NCI-H446 (cell line): ENCODE measurements around the gene SH3BGRL2.

Experiments used
- DNase-seq, 2 experiments: peaks; one replicate each; lab custom pipeline; 2025; lab: John Stamatoyannopoulos, UW

The SH3BGRL2 gene

GRCh38 chr6:79630883-79631692, at the start of gene SH3BGRL2:
Gene SH3BGRL2, plus strand, starts transcription at chr6:79631329. Its CDS starts 133 bp downstream, at chr6:79631462.
- peak in 1 of 2 experiments; percentile 74 for DNase-seq

GRCh38 chr6:79584332-79584731, 46.8 kb upstream of the SH3BGRL2 start:
- no peak for DNase-seq

GRCh38 chr6:79586548-79586947, 44.6 kb upstream of the SH3BGRL2 start:
- DNase-seq: peak in 1 of 2 experiments; percentile 42

- no peak for DNase-seq
Measured at GRCh38 chr6:79589701-79590100, 41.4 kb upstream of the SH3BGRL2 start.

GRCh38 chr6:79597155-79597554, 34.0 kb upstream of the SH3BGRL2 start:
- no peak for DNase-seq

- DNase-seq: no peak
Measured at GRCh38 chr6:79598012-79598411, 33.1 kb upstream of the SH3BGRL2 start.

- DNase-seq: no peak
Measured at GRCh38 chr6:79599725-79600259, 31.3 kb upstream of the SH3BGRL2 start.

GRCh38 chr6:79600313-79600712, 30.8 kb upstream of the SH3BGRL2 start:
- no peak for DNase-seq

- no peak for DNase-seq
Measured at GRCh38 chr6:79600812-79601609, 30.1 kb upstream of the SH3BGRL2 start.

GRCh38 chr6:79602859-79603258, 28.3 kb upstream of the SH3BGRL2 start:
- peak in 1 of 2 experiments; percentile 2 for DNase-seq

GRCh38 chr6:79604583-79605037, 26.5 kb upstream of the SH3BGRL2 start:
- no peak for DNase-seq

GRCh38 chr6:79605061-79605460, 26.1 kb upstream of the SH3BGRL2 start:
- peak in 1 of 2 experiments; percentile 2 for DNase-seq

GRCh38 chr6:79605968-79606764, 25.0 kb upstream of the SH3BGRL2 start:
- no peak for DNase-seq

GRCh38 chr6:79607000-79607399, 24.1 kb upstream of the SH3BGRL2 start:
- no peak for DNase-seq

GRCh38 chr6:79608334-79609224, 22.6 kb upstream of the SH3BGRL2 start:
- DNase-seq: no peak

GRCh38 chr6:79609225-79609595, 21.9 kb upstream of the SH3BGRL2 start:
- no peak for DNase-seq

GRCh38 chr6:79610306-79611009, 20.7 kb upstream of the SH3BGRL2 start:
- no peak for DNase-seq

GRCh38 chr6:79612457-79612856, 18.7 kb upstream of the SH3BGRL2 start:
- DNase-seq: no peak

GRCh38 chr6:79612918-79613317, 18.2 kb upstream of the SH3BGRL2 start:
- DNase-seq: no peak

GRCh38 chr6:79613912-79614311, 17.2 kb upstream of the SH3BGRL2 start:
- DNase-seq: no peak
